LoVo (cell line): Measurements from ENCODE around the gene ACSM6.

Source experiments
- DNase-seq: peaks from one replicate; pipeline ENCODE4 v3.0.0-alpha.2; 2016; ENCODE audit warnings: low spot score

ACSM6 gene

GRCh38 chr10:95268438-95268837 is 74.4 kb downstream of the ACSM6 start:
- DNase-seq = no peak

- peak; percentile 83 for DNase-seq
Measured at GRCh38 chr10:95273393-95274312, 79.6 kb downstream of the ACSM6 start.

GRCh38 chr10:95275726-95276366 is 81.8 kb downstream of the ACSM6 start:
- DNase-seq = no peak

GRCh38 chr10:95276367-95277200 is 82.5 kb downstream of the ACSM6 start:
- DNase-seq = no peak

- DNase-seq = no peak
Measured at GRCh38 chr10:95277201-95277570, 83.1 kb downstream of the ACSM6 start.

GRCh38 chr10:95277614-95278013 is 83.6 kb downstream of the ACSM6 start:
- no peak for DNase-seq
